ENCODE measurements around the gene OXGR1.
"Not testable (repeated sequence)": the region's sequence is repeated elsewhere in the genome, so short reads cannot be mapped to it uniquely, and the experiment has no call there.

Gene OXGR1

GRCh38 chr13:96994017-96994857 is at the start of gene OXGR1:
Gene OXGR1, minus strand, starts transcription at chr13:96994476. Its CDS starts 6,717 bp downstream, at chr13:96987759.
- no peak for DNase-seq

GRCh38 chr13:97043302-97043701 is 49.0 kb upstream of the OXGR1 start:
- no peak for DNase-seq

GRCh38 chr13:97030705-97031452 is 36.6 kb upstream of the OXGR1 start:
- no peak for DNase-seq

GRCh38 chr13:97028441-97029299 is 34.4 kb upstream of the OXGR1 start:
- DNase-seq: peak; percentile 3

GRCh38 chr13:97027162-97027554 is 32.9 kb upstream of the OXGR1 start:
- no peak for DNase-seq

- no peak for DNase-seq
Measured at GRCh38 chr13:97026531-97027161, 32.4 kb upstream of the OXGR1 start.

GRCh38 chr13:97023812-97024211 is 29.5 kb upstream of the OXGR1 start:
- DNase-seq: not testable (repeated sequence)

GRCh38 chr13:97023117-97023516 is 28.8 kb upstream of the OXGR1 start:
- no peak for DNase-seq

- DNase-seq: no peak
Measured at GRCh38 chr13:97021241-97021640, 27.0 kb upstream of the OXGR1 start.

- DNase-seq: no peak
Measured at GRCh38 chr13:97020689-97021240, 26.5 kb upstream of the OXGR1 start.

GRCh38 chr13:97020194-97020593 is 25.9 kb upstream of the OXGR1 start:
- DNase-seq: no peak

GRCh38 chr13:97019236-97019635 is 25.0 kb upstream of the OXGR1 start:
- DNase-seq: no peak

GRCh38 chr13:97018029-97018819 is 23.9 kb upstream of the OXGR1 start:
- peak; percentile 37 for DNase-seq

GRCh38 chr13:97017322-97017721 is 23.0 kb upstream of the OXGR1 start:
- no peak for DNase-seq

- no peak for DNase-seq
Measured at GRCh38 chr13:97015661-97016350, 21.5 kb upstream of the OXGR1 start.

GRCh38 chr13:97012251-97013048 is 18.2 kb upstream of the OXGR1 start:
- DNase-seq: no peak

- no peak for DNase-seq
Measured at GRCh38 chr13:97011446-97012131, 17.3 kb upstream of the OXGR1 start.

- DNase-seq: no peak
Measured at GRCh38 chr13:97008643-97009042, 14.4 kb upstream of the OXGR1 start.

- DNase-seq: no peak
Measured at GRCh38 chr13:97005625-97006262, 11.5 kb upstream of the OXGR1 start.
